ENCODE results near the gene INSRR.

The INSRR gene

DNA sequence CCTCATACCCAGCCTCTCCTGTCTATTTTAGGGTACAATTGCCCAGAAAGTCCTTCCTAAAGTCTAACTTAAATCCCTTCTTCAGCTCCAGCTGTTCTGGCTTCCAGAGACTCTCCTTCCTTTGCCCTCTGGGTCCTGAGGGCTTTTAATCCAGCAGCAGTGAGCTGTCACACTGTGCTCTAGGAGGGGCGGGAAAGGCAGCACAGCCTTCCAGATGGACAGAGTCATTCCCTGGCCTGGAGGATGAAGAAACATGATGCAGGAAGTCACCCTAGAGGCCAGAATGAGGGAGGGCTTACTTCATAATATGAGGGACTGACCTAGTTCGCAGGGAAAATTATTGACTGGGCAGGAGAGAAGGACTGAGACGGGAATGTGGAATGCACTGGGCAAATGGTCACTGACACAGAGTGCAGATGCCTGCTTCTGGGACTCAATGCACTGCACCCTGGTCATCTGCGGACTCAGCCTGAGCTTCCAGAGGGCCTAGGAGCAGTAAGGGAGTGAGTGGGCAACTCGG lies 43.5 kb downstream of the INSRR start:
- TF ChIP-seq, protein P1, sequence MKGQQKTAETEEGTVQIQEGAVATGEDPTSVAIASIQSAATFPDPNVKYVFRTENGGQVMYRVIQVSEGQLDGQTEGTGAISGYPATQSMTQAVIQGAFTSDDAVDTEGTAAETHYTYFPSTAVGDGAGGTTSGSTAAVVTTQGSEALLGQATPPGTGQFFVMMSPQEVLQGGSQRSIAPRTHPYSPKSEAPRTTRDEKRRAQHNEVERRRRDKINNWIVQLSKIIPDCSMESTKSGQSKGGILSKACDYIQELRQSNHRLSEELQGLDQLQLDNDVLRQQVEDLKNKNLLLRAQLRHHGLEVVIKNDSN (IDR thresholded peaks at IDR 0.05) = no peak
- TF ChIP-seq RAD21 (IDR thresholded peaks at IDR 0.05; ENCODE audit: low read depth) = no peak
- no peak for TF ChIP-seq CREB1 (IDR thresholded peaks at IDR 0.05; ENCODE audit: low read depth)
- no peak for TF ChIP-seq EGR1 (IDR thresholded peaks at IDR 0.05)
- TF ChIP-seq TEAD4 (IDR thresholded peaks at IDR 0.05) = no peak
- TF ChIP-seq TAF1 (IDR thresholded peaks at IDR 0.05; ENCODE audit: low read depth) = no peak
- no peak for TF ChIP-seq ZBTB7A (IDR thresholded peaks at IDR 0.05; ENCODE audit: low read depth)
- TF ChIP-seq TCF12 (IDR thresholded peaks at IDR 0.05; ENCODE audit: low read depth) = no peak
- TF ChIP-seq FOXM1 (IDR thresholded peaks at IDR 0.05; ENCODE audit: borderline replicate concordance, low read depth) = no peak
- TF ChIP-seq NFIC (IDR thresholded peaks at IDR 0.05) = no peak
- TF ChIP-seq CEBPB (IDR thresholded peaks at IDR 0.05) = no peak
- TF ChIP-seq, protein P2, sequence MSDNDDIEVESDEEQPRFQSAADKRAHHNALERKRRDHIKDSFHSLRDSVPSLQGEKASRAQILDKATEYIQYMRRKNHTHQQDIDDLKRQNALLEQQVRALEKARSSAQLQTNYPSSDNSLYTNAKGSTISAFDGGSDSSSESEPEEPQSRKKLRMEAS (IDR thresholded peaks at IDR 0.05) = no peak
- TF ChIP-seq, protein P3, sequence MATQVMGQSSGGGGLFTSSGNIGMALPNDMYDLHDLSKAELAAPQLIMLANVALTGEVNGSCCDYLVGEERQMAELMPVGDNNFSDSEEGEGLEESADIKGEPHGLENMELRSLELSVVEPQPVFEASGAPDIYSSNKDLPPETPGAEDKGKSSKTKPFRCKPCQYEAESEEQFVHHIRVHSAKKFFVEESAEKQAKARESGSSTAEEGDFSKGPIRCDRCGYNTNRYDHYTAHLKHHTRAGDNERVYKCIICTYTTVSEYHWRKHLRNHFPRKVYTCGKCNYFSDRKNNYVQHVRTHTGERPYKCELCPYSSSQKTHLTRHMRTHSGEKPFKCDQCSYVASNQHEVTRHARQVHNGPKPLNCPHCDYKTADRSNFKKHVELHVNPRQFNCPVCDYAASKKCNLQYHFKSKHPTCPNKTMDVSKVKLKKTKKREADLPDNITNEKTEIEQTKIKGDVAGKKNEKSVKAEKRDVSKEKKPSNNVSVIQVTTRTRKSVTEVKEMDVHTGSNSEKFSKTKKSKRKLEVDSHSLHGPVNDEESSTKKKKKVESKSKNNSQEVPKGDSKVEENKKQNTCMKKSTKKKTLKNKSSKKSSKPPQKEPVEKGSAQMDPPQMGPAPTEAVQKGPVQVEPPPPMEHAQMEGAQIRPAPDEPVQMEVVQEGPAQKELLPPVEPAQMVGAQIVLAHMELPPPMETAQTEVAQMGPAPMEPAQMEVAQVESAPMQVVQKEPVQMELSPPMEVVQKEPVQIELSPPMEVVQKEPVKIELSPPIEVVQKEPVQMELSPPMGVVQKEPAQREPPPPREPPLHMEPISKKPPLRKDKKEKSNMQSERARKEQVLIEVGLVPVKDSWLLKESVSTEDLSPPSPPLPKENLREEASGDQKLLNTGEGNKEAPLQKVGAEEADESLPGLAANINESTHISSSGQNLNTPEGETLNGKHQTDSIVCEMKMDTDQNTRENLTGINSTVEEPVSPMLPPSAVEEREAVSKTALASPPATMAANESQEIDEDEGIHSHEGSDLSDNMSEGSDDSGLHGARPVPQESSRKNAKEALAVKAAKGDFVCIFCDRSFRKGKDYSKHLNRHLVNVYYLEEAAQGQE (IDR thresholded peaks at IDR 0.05; ENCODE audit: low read depth) = no peak
- TF ChIP-seq YY1 (IDR thresholded peaks at IDR 0.05; ENCODE audit: low read depth) = no peak
- TF ChIP-seq EP300 (IDR thresholded peaks at IDR 0.05; ENCODE audit: borderline replicate concordance) = no peak

DNA sequence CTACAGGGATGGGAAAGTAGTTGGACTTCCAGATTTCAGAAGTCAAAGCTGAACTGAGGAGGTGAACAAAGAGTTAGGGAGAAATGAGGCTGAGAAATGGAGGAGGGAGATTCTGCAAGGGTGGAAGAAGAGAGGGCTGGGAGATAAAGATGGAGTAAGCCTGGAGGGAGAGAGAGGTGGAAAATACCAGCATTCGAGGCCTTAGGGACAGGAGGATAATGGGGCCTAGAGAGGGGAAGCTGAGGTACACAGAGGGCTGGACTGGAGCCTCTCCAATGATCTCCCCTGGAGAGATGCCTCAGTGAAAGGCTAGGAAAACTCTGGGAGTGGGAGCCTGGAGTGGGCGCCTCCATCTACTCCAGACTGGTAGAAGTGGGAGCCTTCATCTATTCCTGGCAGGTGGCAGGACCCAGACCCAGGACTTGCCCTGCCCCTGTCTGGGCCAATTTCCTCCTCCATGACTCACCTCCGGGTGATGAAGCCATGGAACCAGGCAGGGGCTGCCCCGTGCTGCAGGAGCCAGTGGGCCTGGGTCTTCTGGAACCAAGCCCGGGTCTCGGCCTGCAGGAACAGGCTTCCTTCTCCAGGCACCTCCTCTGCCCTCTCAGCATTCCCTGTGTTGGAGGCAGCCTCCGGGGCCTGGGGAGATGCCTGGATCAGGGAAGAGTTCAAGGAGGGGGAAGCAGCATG lies 44.2 kb downstream of the INSRR start:
- TF ChIP-seq RAD21 (IDR thresholded peaks at IDR 0.05; ENCODE audit: low read depth) (no peak), CREB1 (IDR thresholded peaks at IDR 0.05; ENCODE audit: low read depth) (no peak), YY1 (IDR thresholded peaks at IDR 0.05; ENCODE audit: low read depth) (no peak), CEBPB (IDR thresholded peaks at IDR 0.05) (no peak), TCF12 (IDR thresholded peaks at IDR 0.05; ENCODE audit: low read depth) (no peak), TEAD4 (IDR thresholded peaks at IDR 0.05) (no peak), ZBTB7A (IDR thresholded peaks at IDR 0.05; ENCODE audit: low read depth) (no peak)
- TF ChIP-seq, protein P2 (IDR thresholded peaks at IDR 0.05) = no peak
- TF ChIP-seq, protein P1 (IDR thresholded peaks at IDR 0.05) = no peak

DNA sequence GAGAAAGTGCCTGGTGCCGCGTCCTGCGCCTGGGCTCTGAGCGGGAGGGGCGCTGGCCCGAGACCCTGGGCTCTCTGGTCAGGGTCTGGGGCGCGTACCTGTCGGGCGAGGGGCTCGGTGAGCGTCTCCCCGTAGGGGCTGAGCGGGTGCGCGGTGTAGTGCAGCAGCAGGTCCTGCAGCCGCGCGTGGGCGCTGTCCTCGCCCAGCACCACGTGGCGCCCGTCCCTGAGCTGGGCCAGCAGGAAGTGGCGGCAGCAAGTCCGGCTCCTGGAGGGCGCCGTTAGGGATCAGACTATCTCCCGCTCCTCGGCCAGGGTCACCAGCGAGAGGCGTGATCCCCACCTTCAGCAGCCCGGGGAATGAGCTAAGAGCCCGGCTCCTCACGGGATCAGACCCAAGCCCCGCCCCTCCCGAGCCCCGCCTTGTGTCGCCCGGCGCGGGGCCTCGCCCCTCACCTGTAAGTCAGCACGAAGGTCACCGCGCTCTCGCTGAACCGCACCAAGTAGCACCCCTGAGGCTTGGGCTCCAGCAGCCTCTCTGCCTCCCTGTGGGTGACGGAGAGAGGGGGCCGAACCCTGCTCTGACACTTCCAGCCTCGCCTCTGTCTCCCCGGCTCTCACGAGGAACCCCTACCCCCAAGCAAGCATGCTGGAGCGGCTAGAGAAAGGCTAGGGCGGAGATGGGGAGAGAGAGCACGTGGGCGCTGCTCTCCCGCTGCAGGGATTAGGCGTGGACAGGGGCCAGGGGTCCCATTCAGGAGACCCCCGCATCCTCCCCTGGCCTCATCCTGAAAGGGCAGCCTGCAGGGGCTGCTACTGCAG lies 45.0 kb downstream of the INSRR start:
- TF ChIP-seq TAF1 (IDR thresholded peaks at IDR 0.05; ENCODE audit: low read depth) = no peak
- no peak for TF ChIP-seq YY1 (IDR thresholded peaks at IDR 0.05; ENCODE audit: low read depth)
- no peak for TF ChIP-seq CREB1 (IDR thresholded peaks at IDR 0.05; ENCODE audit: low read depth)
- peak; percentile 25; the same call in 1 of the 2 replicates for TF ChIP-seq ZBTB7A (IDR thresholded peaks at IDR 0.05; ENCODE audit: low read depth)
- no peak for TF ChIP-seq FOXM1 (IDR thresholded peaks at IDR 0.05; ENCODE audit: borderline replicate concordance, low read depth)
- TF ChIP-seq, protein P3 (IDR thresholded peaks at IDR 0.05; ENCODE audit: low read depth) = no peak
- TF ChIP-seq EGR1 (IDR thresholded peaks at IDR 0.05) = peak; percentile 76
- no peak for TF ChIP-seq CEBPB (IDR thresholded peaks at IDR 0.05)
- TF ChIP-seq, protein P2 (IDR thresholded peaks at IDR 0.05) = peak; percentile 99
- TF ChIP-seq RAD21 (IDR thresholded peaks at IDR 0.05; ENCODE audit: low read depth) = peak; percentile 24; the same call in 1 of the 2 replicates
- TF ChIP-seq, protein P1 (IDR thresholded peaks at IDR 0.05) = peak; percentile 88

DNA sequence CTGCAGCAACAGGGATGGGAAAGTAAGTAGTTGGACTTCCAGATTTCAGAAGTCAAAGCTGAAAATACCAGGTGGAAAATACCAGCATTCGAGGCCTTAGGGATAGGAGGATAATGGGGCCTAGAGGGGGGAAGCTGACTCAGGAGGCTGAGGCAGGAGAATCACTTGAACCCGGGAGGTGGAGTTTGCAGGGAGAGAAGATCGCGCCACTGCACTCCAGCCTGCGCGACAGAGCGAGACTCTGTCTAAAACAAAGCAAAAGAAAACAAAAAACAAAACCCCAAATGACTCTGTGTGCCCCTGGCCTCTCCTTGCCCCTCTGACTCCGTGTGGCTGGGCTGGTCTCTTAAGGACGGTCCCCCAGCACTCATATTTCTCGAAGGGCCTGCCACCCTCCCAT lies 45.6 kb downstream of the INSRR start:
- TF ChIP-seq TAF1 (IDR thresholded peaks at IDR 0.05; ENCODE audit: low read depth) (no peak), CREB1 (IDR thresholded peaks at IDR 0.05; ENCODE audit: low read depth) (no peak), RAD21 (IDR thresholded peaks at IDR 0.05; ENCODE audit: low read depth) (no peak), EGR1 (IDR thresholded peaks at IDR 0.05) (no peak), FOXM1 (IDR thresholded peaks at IDR 0.05; ENCODE audit: borderline replicate concordance, low read depth) (no peak), YY1 (IDR thresholded peaks at IDR 0.05; ENCODE audit: low read depth) (no peak), TCF12 (IDR thresholded peaks at IDR 0.05; ENCODE audit: low read depth) (no peak), NFIC (IDR thresholded peaks at IDR 0.05) (no peak), ZBTB7A (IDR thresholded peaks at IDR 0.05; ENCODE audit: low read depth) (no peak), CEBPB (IDR thresholded peaks at IDR 0.05) (no peak)
- TF ChIP-seq, protein P3 (IDR thresholded peaks at IDR 0.05; ENCODE audit: low read depth) = no peak
- TF ChIP-seq, protein P1 (IDR thresholded peaks at IDR 0.05) = no peak
